Trophoblast cell (in vitro differentiated cells and primary cell): ENCODE data around the gene SELPLG. TPM values are rescaled to one million over a fixed set of nuclear protein-coding genes. Genes with fewer than 3 reads are reported as not detected.

Experiments used
- DNase-seq, 2 donors: peaks; one replicate each; pipeline ENCODE4 v3.0.0-alpha.2; 2016
- H2AFZ ChIP-seq: 2 replicates; pipeline ENCODE4 v1.6.1; 2013; ENCODE audit warnings: low read length, moderate library complexity, mild to moderate bottlenecking; ENCODE audit not compliant: insufficient read depth, poor library complexity
- H2AK5ac ChIP-seq: 2 replicates; pipeline ENCODE4 v1.6.1; 2013; ENCODE audit warnings: mild to moderate bottlenecking, low read length
- H2BK120ac ChIP-seq: 2 replicates; pipeline ENCODE4 v1.6.1; 2013; ENCODE audit warnings: low read length, mild to moderate bottlenecking, moderate library complexity; ENCODE audit not compliant: insufficient read depth, poor library complexity
- H2BK12ac ChIP-seq: 2 replicates; pipeline ENCODE4 v1.6.1; 2013; ENCODE audit warnings: mild to moderate bottlenecking, low read length, moderate library complexity
- H2BK5ac ChIP-seq: 2 replicates; pipeline ENCODE4 v1.6.1; 2013; ENCODE audit warnings: low read length, low read depth, moderate library complexity, mild to moderate bottlenecking; ENCODE audit not compliant: poor library complexity
- H3K14ac ChIP-seq: 2 replicates; pipeline ENCODE4 v1.6.1; 2013; ENCODE audit warnings: mild to moderate bottlenecking, low read length
- H3K18ac ChIP-seq: 2 replicates; pipeline ENCODE4 v1.6.1; 2013; ENCODE audit warnings: mild to moderate bottlenecking, low read length
- H3K23ac ChIP-seq: 2 replicates; pipeline ENCODE4 v1.6.1; 2013; ENCODE audit warnings: low read length
- H3K27ac ChIP-seq: 2 replicates; pipeline ENCODE4 v1.5.1; 2013; ENCODE audit warnings: low read depth, mild to moderate bottlenecking, inconsistent platforms, low read length, moderate library complexity
- H3K27me3 ChIP-seq: 2 replicates; pipeline ENCODE4 v1.6.1; 2013; ENCODE audit warnings: inconsistent platforms, mild to moderate bottlenecking, low read length, moderate library complexity; ENCODE audit not compliant: insufficient read depth
- H3K36me3 ChIP-seq, 2 experiments: 1 replicate in 1 of 2; 2 replicates in 1 of 2; pipeline ENCODE4 v1.6.1; 2013; ENCODE audit warnings: low read length in 2 of 2, mild to moderate bottlenecking in 2 of 2, moderate library complexity in 1 of 2; ENCODE audit not compliant: insufficient read depth in 2 of 2, control insufficient read depth in 1 of 2
- H3K4ac ChIP-seq: 2 replicates; pipeline ENCODE4 v1.6.1; 2013; ENCODE audit warnings: low read depth, mild to moderate bottlenecking, low read length, moderate library complexity
- H3K4me1 ChIP-seq, 2 experiments: 1 replicate in 1 of 2; 2 replicates in 1 of 2; pipeline ENCODE4 v1.6.1; 2013; ENCODE audit warnings: low read length in 2 of 2, mild to moderate bottlenecking in 2 of 2, moderate library complexity in 1 of 2; ENCODE audit not compliant: insufficient read depth in 2 of 2, control insufficient read depth in 1 of 2
- H3K4me2 ChIP-seq: 2 replicates; pipeline ENCODE4 v1.6.1; 2013; ENCODE audit warnings: inconsistent platforms, mild to moderate bottlenecking, low read length, moderate library complexity
- H3K4me3 ChIP-seq: 2 replicates; pipeline ENCODE4 v1.5.1; 2013; ENCODE audit warnings: mild to moderate bottlenecking, low read depth, low read length, inconsistent platforms
- H3K79me1 ChIP-seq: one replicate; pipeline ENCODE4 v1.6.1; 2013; ENCODE audit warnings: low read length
- H3K79me2 ChIP-seq: 2 replicates; pipeline ENCODE4 v1.6.1; 2013; ENCODE audit warnings: low read length, mild to moderate bottlenecking; ENCODE audit not compliant: control insufficient read depth, insufficient read depth, poor library complexity
- H3K9ac ChIP-seq: 2 replicates; pipeline ENCODE4 v1.6.1; 2013; ENCODE audit warnings: mild to moderate bottlenecking, low read length
- H3K9me3 ChIP-seq: 2 replicates; pipeline ENCODE4 v1.6.1; 2013; ENCODE audit warnings: low read depth, mild to moderate bottlenecking, control low read depth, inconsistent platforms, low read length; ENCODE audit not compliant: insufficient read depth
- H4K12ac ChIP-seq: 2 replicates; pipeline ENCODE4 v1.6.1; 2013; ENCODE audit warnings: low read depth, mild to moderate bottlenecking, low read length, moderate library complexity
- H4K8ac ChIP-seq: 2 replicates; pipeline ENCODE4 v1.6.1; 2013; ENCODE audit warnings: low read depth, mild to moderate bottlenecking, low read length, moderate library complexity
- H4K91ac ChIP-seq: one replicate; pipeline ENCODE4 v1.6.1; 2013; ENCODE audit warnings: low read depth, mild to moderate bottlenecking, low read length, moderate library complexity
- WGBS: extraction: QIAGEN DNeasy Blood & Tissue Kit; methylation state at CpG from one replicate; pipeline ENCODE4 v1.1.7; 2013; ENCODE audit warnings: missing lambda C conversion rate; ENCODE audit not compliant: insufficient read length, insufficient coverage; ENCODE audit errors: extremely low coverage; 5-methylcytosine and 5-hydroxymethylcytosine counted together
- polyA plus RNA-seq: library from polyadenylated mRNA; stranded (reverse); fragments of 200-250 nt; gene quantifications from 2 replicates; pipeline ENCODE4 v1.2.3, GENCODE V29; 2013

SELPLG gene, protein sequence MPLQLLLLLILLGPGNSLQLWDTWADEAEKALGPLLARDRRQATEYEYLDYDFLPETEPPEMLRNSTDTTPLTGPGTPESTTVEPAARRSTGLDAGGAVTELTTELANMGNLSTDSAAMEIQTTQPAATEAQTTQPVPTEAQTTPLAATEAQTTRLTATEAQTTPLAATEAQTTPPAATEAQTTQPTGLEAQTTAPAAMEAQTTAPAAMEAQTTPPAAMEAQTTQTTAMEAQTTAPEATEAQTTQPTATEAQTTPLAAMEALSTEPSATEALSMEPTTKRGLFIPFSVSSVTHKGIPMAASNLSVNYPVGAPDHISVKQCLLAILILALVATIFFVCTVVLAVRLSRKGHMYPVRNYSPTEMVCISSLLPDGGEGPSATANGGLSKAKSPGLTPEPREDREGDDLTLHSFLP
- polyA plus RNA-seq, result 3.6 and 3.7 TPM in 2 replicates

GRCh38 chr12:108633534-108634248, at the start of gene SELPLG:
Gene SELPLG (minus strand): TSS chr12:108633894. CDS start chr12:108624307, 9,587 bp downstream.
- no peaks in the 10 kb centered on the region for H3K9me3 ChIP-seq
- peak within 1 kb of the TSS; percentile 7 for H3K14ac ChIP-seq
- H2BK12ac ChIP-seq, result peak within 1 kb of the TSS; percentile 13
- H3K18ac ChIP-seq, result peak within 1 kb of the TSS; percentile 81
- no peak within 1 kb of the TSS for H3K9ac ChIP-seq
- H3K79me1 ChIP-seq, result peaks cover 38% of the 10 kb centered on the region
- peak within 1 kb of the TSS; percentile 24 for H2BK120ac ChIP-seq
- H3K27me3 ChIP-seq, result no peaks in the 10 kb centered on the region
- peak within 1 kb of the TSS; percentile 5 for H2AK5ac ChIP-seq
- peak within 1 kb of the TSS; percentile 4 for H4K8ac ChIP-seq
- H3K4me3 ChIP-seq, result no peak within 1 kb of the TSS
- H4K91ac ChIP-seq, result peak within 1 kb of the TSS; percentile 16
- H3K27ac ChIP-seq, result no peak within 1 kb of the TSS
- no peak within 1 kb of the TSS for H2BK5ac ChIP-seq
- H3K4me1 ChIP-seq, result peaks cover 37 to 51% of the 10 kb centered on the region in 2 experiments
- no CpG with 5 or more reads among the region's 14 CpGs for WGBS
- no peak within 1 kb of the TSS for H3K4me2 ChIP-seq
- no peaks in the 10 kb centered on the region for H3K36me3 ChIP-seq
- no peak within 1 kb of the TSS for H2AFZ ChIP-seq
- no peak within 1 kb of the TSS for H3K23ac ChIP-seq
- H3K4ac ChIP-seq, result no peak within 1 kb of the TSS
- H4K12ac ChIP-seq, result no peak within 1 kb of the TSS
- DNase-seq, result peak; percentile 27 to 35
- H3K79me2 ChIP-seq, result peaks cover 3% of the 10 kb centered on the region

- Histone ChIP-seq H2BK5ac (no peak overlapping the region), H3K27ac (no peak overlapping the region), H4K12ac (no peak overlapping the region), H4K91ac (no peak overlapping the region), H3K36me3 (peaks cover 4 to 6% of the 10 kb centered on the region in 2 experiments), H3K14ac (no peak overlapping the region), H3K18ac (no peak overlapping the region), H2BK12ac (no peak overlapping the region), H2BK120ac (no peak overlapping the region), H3K23ac (no peak overlapping the region), H2AK5ac (no peak overlapping the region), H4K8ac (no peak overlapping the region), H3K4me3 (no peak overlapping the region), H3K4ac (no peak overlapping the region), H3K27me3 (no peaks in the 10 kb centered on the region), H2AFZ (no peak overlapping the region), H3K4me2 (no peak overlapping the region), H3K79me2 (no peaks in the 10 kb centered on the region), H3K9me3 (no peaks in the 10 kb centered on the region), H3K9ac (no peak overlapping the region), H3K79me1 (no peaks in the 10 kb centered on the region), H3K4me1 (peaks cover 0 to 2% of the 10 kb centered on the region in 2 experiments)
- no CpG with 5 or more reads among the region's 1 CpG for WGBS
- DNase-seq, result no peak
These were observed 47.6 kb upstream of the SELPLG start for GRCh38 chr12:108681317-108681716.

- no peak overlapping the region for H3K14ac ChIP-seq
- H3K9ac ChIP-seq, result no peak overlapping the region
- H3K27ac ChIP-seq, result no peak overlapping the region
- H2BK12ac ChIP-seq, result no peak overlapping the region
- no peak overlapping the region for H2AFZ ChIP-seq
- no CpG with 5 or more reads among the region's 1 CpG for WGBS
- no peak overlapping the region for H2BK5ac ChIP-seq
- no peak for DNase-seq
- H3K4me1 ChIP-seq, result peaks cover 0 to 2% of the 10 kb centered on the region in 2 experiments
- H3K9me3 ChIP-seq, result no peaks in the 10 kb centered on the region
- no peak overlapping the region for H4K8ac ChIP-seq
- no peak overlapping the region for H4K12ac ChIP-seq
- H2AK5ac ChIP-seq, result no peak overlapping the region
- no peaks in the 10 kb centered on the region for H3K27me3 ChIP-seq
- H3K4me2 ChIP-seq, result no peak overlapping the region
- H3K4me3 ChIP-seq, result no peak overlapping the region
- H3K23ac ChIP-seq, result no peak overlapping the region
- no peak overlapping the region for H2BK120ac ChIP-seq
- H3K4ac ChIP-seq, result no peak overlapping the region
- H3K79me1 ChIP-seq, result no peaks in the 10 kb centered on the region
- no peaks in the 10 kb centered on the region for H3K79me2 ChIP-seq
- no peak overlapping the region for H3K18ac ChIP-seq
- H3K36me3 ChIP-seq, result peaks cover 4 to 6% of the 10 kb centered on the region in 2 experiments
- H4K91ac ChIP-seq, result no peak overlapping the region
These were observed 45.5 kb upstream of the SELPLG start for GRCh38 chr12:108679106-108679681.

DNA sequence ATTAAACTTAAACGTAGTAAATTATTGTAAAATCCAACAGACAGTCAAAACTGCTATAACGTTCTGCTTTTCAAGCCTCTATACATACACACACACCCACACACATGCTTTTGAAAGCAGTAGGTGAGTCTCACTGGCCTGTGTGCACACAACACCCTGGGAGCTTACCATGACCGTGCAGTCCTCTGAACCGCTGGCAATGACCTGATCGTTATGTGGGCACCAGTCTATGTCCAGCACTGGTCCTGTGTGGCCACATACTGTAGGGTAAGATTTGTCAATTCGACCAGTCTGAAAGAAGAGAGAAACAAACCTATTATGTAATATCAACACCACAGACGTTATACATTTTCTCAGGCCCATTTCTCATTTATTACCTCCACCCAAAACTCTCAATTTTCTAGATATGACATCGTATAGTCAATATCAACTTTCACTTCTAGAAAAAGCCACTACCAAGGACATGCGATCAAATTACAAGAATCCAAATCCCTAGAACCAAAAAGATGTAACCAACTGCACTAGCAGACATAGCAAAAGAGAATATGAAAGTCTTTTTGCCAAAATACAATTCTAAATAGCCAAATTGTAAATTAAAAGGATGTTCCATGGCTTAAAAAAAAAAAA, 44.5 kb upstream of the SELPLG start:
- no peak overlapping the region for H3K27ac ChIP-seq
- peaks cover 6% of the 10 kb centered on the region in 2 experiments for H3K36me3 ChIP-seq
- no peak overlapping the region for H3K18ac ChIP-seq
- no peaks in the 10 kb centered on the region for H3K9me3 ChIP-seq
- no peak overlapping the region for H3K4me3 ChIP-seq
- no peak overlapping the region for H3K9ac ChIP-seq
- H2BK120ac ChIP-seq, result no peak overlapping the region
- H4K8ac ChIP-seq, result no peak overlapping the region
- no peak overlapping the region for H3K23ac ChIP-seq
- H4K12ac ChIP-seq, result no peak overlapping the region
- H2BK5ac ChIP-seq, result no peak overlapping the region
- H3K4me1 ChIP-seq, result peaks cover 0 to 2% of the 10 kb centered on the region in 2 experiments
- no CpG with 5 or more reads among the region's 9 CpGs for WGBS
- no peak overlapping the region for H3K4me2 ChIP-seq
- H4K91ac ChIP-seq, result no peak overlapping the region
- H3K27me3 ChIP-seq, result no peaks in the 10 kb centered on the region
- no peaks in the 10 kb centered on the region for H3K79me2 ChIP-seq
- H3K79me1 ChIP-seq, result no peaks in the 10 kb centered on the region
- H3K4ac ChIP-seq, result no peak overlapping the region
- DNase-seq, result no peak
- no peak overlapping the region for H2AK5ac ChIP-seq
- no peak overlapping the region for H3K14ac ChIP-seq
- no peak overlapping the region for H2AFZ ChIP-seq
- no peak overlapping the region for H2BK12ac ChIP-seq
